Measurements from ENCODE around the gene NAALADL2. TPM values are rescaled to one million over a fixed set of nuclear protein-coding genes. Genes with fewer than 3 reads are reported as not detected.

The NAALADL2 gene
- total RNA-seq, 1 donor from 2014 or later, result 12.5 TPM

- Histone ChIP-seq H3K4me3 (no peak overlapping the region), H3K27me3 (no peaks in the 10 kb centered on the region), H3K9me3 (no peaks in the 10 kb centered on the region), H3K4me1 (no peaks in the 10 kb centered on the region), H3K36me3 (no peaks in the 10 kb centered on the region), H3K27ac (no peak overlapping the region)
- DNase-seq (ENCODE audit: extremely low spot score in 2 of 2), result no peak
- TF ChIP-seq POLR2A (IDR thresholded peaks at IDR 0.05) (no peak), CTCF (IDR thresholded peaks at IDR 0.05) (no peak), POLR2AphosphoS5 (IDR thresholded peaks at IDR 0.05; ENCODE audit: insufficient read depth in 1 of 2, low read depth in 1 of 2) (no peak)
- intact Hi-C loops (cut with DNase I), result no loop called here
These were observed 229.7 kb downstream of the NAALADL2 start for GRCh38 chr3:175088766-175089380.

GRCh38 chr3:175091426-175092114, 232.4 kb downstream of the NAALADL2 start:
- H3K4me1 ChIP-seq, result peaks cover 6% of the 10 kb centered on the region
- intact Hi-C loops (cut with DNase I), result loop anchor here (2.0 kb wide), 1 partner anchor 33 kb away; no protein-coding TSS in a partner anchor
- no peak overlapping the region for H3K4me3 ChIP-seq
- no peak for DNase-seq (ENCODE audit: extremely low spot score in 2 of 2)
- TF ChIP-seq POLR2AphosphoS5 (IDR thresholded peaks at IDR 0.05; ENCODE audit: insufficient read depth in 1 of 2, low read depth in 1 of 2), result no peak
- no peak for TF ChIP-seq POLR2A (IDR thresholded peaks at IDR 0.05)
- no peak for TF ChIP-seq CTCF (IDR thresholded peaks at IDR 0.05)
- H3K9me3 ChIP-seq, result no peaks in the 10 kb centered on the region
- no peaks in the 10 kb centered on the region for H3K27me3 ChIP-seq
- H3K36me3 ChIP-seq, result no peaks in the 10 kb centered on the region
- H3K27ac ChIP-seq, result no peak overlapping the region

- H3K27ac ChIP-seq, result no peak overlapping the region
- DNase-seq (ENCODE audit: extremely low spot score in 2 of 2), result no peak
- peaks cover 6% of the 10 kb centered on the region for H3K4me1 ChIP-seq
- H3K4me3 ChIP-seq, result no peak overlapping the region
- TF ChIP-seq CTCF (IDR thresholded peaks at IDR 0.05), result no peak
- no peak for TF ChIP-seq POLR2AphosphoS5 (IDR thresholded peaks at IDR 0.05; ENCODE audit: insufficient read depth in 1 of 2, low read depth in 1 of 2)
- no peak for TF ChIP-seq POLR2A (IDR thresholded peaks at IDR 0.05)
- H3K27me3 ChIP-seq, result no peaks in the 10 kb centered on the region
- H3K9me3 ChIP-seq, result no peaks in the 10 kb centered on the region
- no peaks in the 10 kb centered on the region for H3K36me3 ChIP-seq
- intact Hi-C loops (cut with DNase I), result no loop called here
These were observed 234.6 kb downstream of the NAALADL2 start for GRCh38 chr3:175093748-175094147.

GRCh38 chr3:175094344-175094743, 235.2 kb downstream of the NAALADL2 start:
- Histone ChIP-seq H3K27me3 (no peaks in the 10 kb centered on the region), H3K4me1 (peaks cover 6% of the 10 kb centered on the region), H3K36me3 (no peaks in the 10 kb centered on the region), H3K4me3 (no peak overlapping the region), H3K27ac (no peak overlapping the region), H3K9me3 (no peaks in the 10 kb centered on the region)
- intact Hi-C loops (cut with DNase I), result no loop called here
- TF ChIP-seq POLR2AphosphoS5 (IDR thresholded peaks at IDR 0.05; ENCODE audit: insufficient read depth in 1 of 2, low read depth in 1 of 2) (no peak), POLR2A (IDR thresholded peaks at IDR 0.05) (no peak), CTCF (IDR thresholded peaks at IDR 0.05) (no peak)
- no peak for DNase-seq (ENCODE audit: extremely low spot score in 2 of 2)

- no peaks in the 10 kb centered on the region for H3K36me3 ChIP-seq
- no peak overlapping the region for H3K4me3 ChIP-seq
- DNase-seq (ENCODE audit: extremely low spot score in 2 of 2), result no peak
- H3K27me3 ChIP-seq, result no peaks in the 10 kb centered on the region
- peaks cover 6% of the 10 kb centered on the region for H3K4me1 ChIP-seq
- H3K27ac ChIP-seq, result no peak overlapping the region
- no peaks in the 10 kb centered on the region for H3K9me3 ChIP-seq
- TF ChIP-seq POLR2A (IDR thresholded peaks at IDR 0.05) (no peak), POLR2AphosphoS5 (IDR thresholded peaks at IDR 0.05; ENCODE audit: insufficient read depth in 1 of 2, low read depth in 1 of 2) (no peak), CTCF (IDR thresholded peaks at IDR 0.05) (no peak)
- intact Hi-C loops (cut with DNase I), result no loop called here
These were observed 239.5 kb downstream of the NAALADL2 start for GRCh38 chr3:175098644-175099043.

All from vagina (tissue), 2 donors.